GM18858 (cell line): ENCODE measurements around the gene SLC22A5.
"Not testable (repeated sequence)": the region's sequence is repeated elsewhere in the genome, so short reads cannot be mapped to it uniquely, and the experiment has no call there.

ENCODE experiments used
- ATAC-seq: cut with Tn5 transposase; IDR thresholded peaks from one replicate; pipeline ENCODE4 v1.9.1; 2021; ENCODE audit not compliant: unreplicated experiment

Gene SLC22A5

GRCh38 chr5:132425975-132426524 lies 56.5 kb downstream of the SLC22A5 start:
- no peak for ATAC-seq

GRCh38 chr5:132426525-132427138 lies 57.1 kb downstream of the SLC22A5 start:
- peak; percentile 28 for ATAC-seq

GRCh38 chr5:132427281-132428146 lies 58.0 kb downstream of the SLC22A5 start:
- no peak for ATAC-seq

GRCh38 chr5:132428147-132428482 lies 58.6 kb downstream of the SLC22A5 start:
- ATAC-seq, result no peak

- ATAC-seq, result no peak
These were observed 59.3 kb downstream of the SLC22A5 start for GRCh38 chr5:132428484-132429462.

GRCh38 chr5:132429463-132430440 lies 60.2 kb downstream of the SLC22A5 start:
- ATAC-seq, result no peak

GRCh38 chr5:132430746-132431145 lies 61.2 kb downstream of the SLC22A5 start:
- ATAC-seq, result no peak

GRCh38 chr5:132431632-132432031 lies 62.1 kb downstream of the SLC22A5 start:
- no peak for ATAC-seq

GRCh38 chr5:132433141-132433540 lies 63.6 kb downstream of the SLC22A5 start:
- ATAC-seq, result no peak

GRCh38 chr5:132434416-132435286 lies 65.1 kb downstream of the SLC22A5 start:
- no peak for ATAC-seq

- no peak for ATAC-seq
These were observed 65.9 kb downstream of the SLC22A5 start for GRCh38 chr5:132435447-132435846.

GRCh38 chr5:132435886-132436285 lies 66.4 kb downstream of the SLC22A5 start:
- no peak for ATAC-seq

GRCh38 chr5:132436936-132437335 lies 67.4 kb downstream of the SLC22A5 start:
- no peak for ATAC-seq

GRCh38 chr5:132437604-132438266 lies 68.2 kb downstream of the SLC22A5 start:
- peak; percentile 68 for ATAC-seq

GRCh38 chr5:132438267-132438645 lies 68.7 kb downstream of the SLC22A5 start:
- ATAC-seq, result not testable (repeated sequence)

- ATAC-seq, result no peak
These were observed 69.4 kb downstream of the SLC22A5 start for GRCh38 chr5:132438917-132439316.

GRCh38 chr5:132439521-132440089 lies 70.1 kb downstream of the SLC22A5 start:
- no peak for ATAC-seq

GRCh38 chr5:132444061-132444460 lies 74.6 kb downstream of the SLC22A5 start:
- no peak for ATAC-seq
